ENCODE data around the gene USP10. TPM values are rescaled to one million over a fixed set of nuclear protein-coding genes. Genes with fewer than 3 reads are reported as not detected.

USP10 gene
- total RNA-seq, 1 experiment from 2014 or later = 203 TPM

GRCh38 chr16:84808826-84809225 lies 109.0 kb downstream of the USP10 start:
- Histone ChIP-seq H2AFZ (ENCODE audit: low read length) (no peak overlapping the region), H3K9me3 (ENCODE audit: control insufficient read depth, low read depth, low read length) (no peaks in the 10 kb centered on the region), H2AK5ac (ENCODE audit: insufficient read length, low read length) (no peak overlapping the region), H3K56ac (ENCODE audit: insufficient read length, low read depth, low read length) (no peak overlapping the region), H2BK5ac (ENCODE audit: insufficient read length, low read length) (no peak overlapping the region), H3K4ac (ENCODE audit: low read depth, low read length) (no peak overlapping the region), H2BK15ac (ENCODE audit: low read depth, low read length) (no peak overlapping the region), H3K23ac (ENCODE audit: insufficient read length, low read depth, low read length) (no peak overlapping the region), H3K4me2 (ENCODE audit: insufficient read depth, insufficient read length, low read length) (no peak overlapping the region), H3K79me2 (ENCODE audit: insufficient read depth, low read length) (no peaks in the 10 kb centered on the region), H3K27ac (ENCODE audit: insufficient read length, low read depth, low read length) (no peak overlapping the region), H3K14ac (ENCODE audit: insufficient read depth, low read length) (no peak overlapping the region; the same call in 1 of the 2 replicates), H2BK12ac (ENCODE audit: insufficient read length, low read depth, low read length) (no peak overlapping the region), H2BK120ac (ENCODE audit: low read depth, low read length, poor library complexity, severe bottlenecking) (no peak overlapping the region), H3K18ac (ENCODE audit: insufficient read length, low read depth, low read length) (no peak overlapping the region), H3K23me2 (ENCODE audit: insufficient read length, low read depth, low read length, poor library complexity, severe bottlenecking) (no peaks in the 10 kb centered on the region), H3K79me1 (ENCODE audit: insufficient read depth, low read depth, low read length, poor library complexity, severe bottlenecking) (no peaks in the 10 kb centered on the region), H4K8ac (replicated peaks; ENCODE audit: insufficient read length, low read depth, low read length) (no peak overlapping the region), H3K4me1 (ENCODE audit: insufficient read depth, low read length) (no peaks in the 10 kb centered on the region), H4K20me1 (ENCODE audit: control insufficient read depth, insufficient read depth, insufficient read length) (no peaks in the 10 kb centered on the region), H4K5ac (ENCODE audit: insufficient read length, low read depth, low read length) (no peak overlapping the region), H4K91ac (ENCODE audit: insufficient read length, low read depth, low read length) (no peak overlapping the region), H3T11ph (ENCODE audit: low read length) (no peak overlapping the region), H3K9ac (ENCODE audit: extremely low read depth, insufficient read length, low read length) (no peak overlapping the region), H3K27me3 (ENCODE audit: insufficient read depth, low read length) (no peaks in the 10 kb centered on the region), H2BK20ac (ENCODE audit: low read depth, low read length, poor library complexity, severe bottlenecking) (no peak overlapping the region)
- peaks cover 0 to 3% (median 0%) of the 10 kb centered on the region in 3 experiments; a peak in 1 of 7 replicates for H3K36me3 Mint-ChIP-seq (ENCODE audit: insufficient read depth in 1 of 3, low read depth in 3 of 3)
- no peaks in the 10 kb centered on the region; a peak in 1 of 4 replicates for H3K4me1 Mint-ChIP-seq
- DNase-seq = no peak
- peaks cover 39% of the 10 kb centered on the region for H3K27me3 Mint-ChIP-seq (ENCODE audit: low read depth)
- no peak overlapping the region; a peak in 1 of 5 replicates for H3K4me3 Mint-ChIP-seq
- H3K27ac Mint-ChIP-seq = no peak overlapping the region
- peaks cover 3 to 6% of the 10 kb centered on the region in 2 experiments; a peak in 3 of 5 replicates for H3K9me3 Mint-ChIP-seq
- no CpG with 5 or more reads among the region's 8 CpGs for WGBS (ENCODE audit: extremely low coverage, insufficient read length, low lambda C conversion rate)
- TF ChIP-seq CTCF (conservative IDR thresholded peaks at IDR 0.05) = no peak

Data from H9 (cell line).